ENCODE measurements around the gene PPP2R2D.
"Not testable (repeated sequence)": the region's sequence is repeated elsewhere in the genome, so short reads cannot be mapped to it uniquely, and the experiment has no call there.

The PPP2R2D gene

DNA sequence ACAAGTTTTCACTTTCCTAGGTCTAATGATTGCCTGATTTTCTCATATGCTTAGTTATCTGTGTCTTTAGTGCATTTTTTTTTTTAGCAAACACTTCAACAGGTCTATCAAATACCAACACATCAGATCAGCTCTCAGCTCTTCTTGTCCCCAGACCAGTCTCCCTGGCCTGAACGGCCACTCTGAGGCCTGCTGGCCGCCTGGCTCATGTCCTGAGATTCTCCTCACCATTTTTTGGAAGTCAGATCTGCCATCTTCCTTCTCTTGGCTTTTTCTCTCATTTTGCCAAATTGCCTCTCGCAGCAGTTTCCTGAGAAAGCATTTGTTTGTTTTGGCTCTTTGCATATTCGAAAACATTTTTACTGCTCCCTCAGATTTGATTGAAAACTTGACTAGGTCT is 29.3 kb downstream of the PPP2R2D start:
- no peak for DNase-seq

DNA sequence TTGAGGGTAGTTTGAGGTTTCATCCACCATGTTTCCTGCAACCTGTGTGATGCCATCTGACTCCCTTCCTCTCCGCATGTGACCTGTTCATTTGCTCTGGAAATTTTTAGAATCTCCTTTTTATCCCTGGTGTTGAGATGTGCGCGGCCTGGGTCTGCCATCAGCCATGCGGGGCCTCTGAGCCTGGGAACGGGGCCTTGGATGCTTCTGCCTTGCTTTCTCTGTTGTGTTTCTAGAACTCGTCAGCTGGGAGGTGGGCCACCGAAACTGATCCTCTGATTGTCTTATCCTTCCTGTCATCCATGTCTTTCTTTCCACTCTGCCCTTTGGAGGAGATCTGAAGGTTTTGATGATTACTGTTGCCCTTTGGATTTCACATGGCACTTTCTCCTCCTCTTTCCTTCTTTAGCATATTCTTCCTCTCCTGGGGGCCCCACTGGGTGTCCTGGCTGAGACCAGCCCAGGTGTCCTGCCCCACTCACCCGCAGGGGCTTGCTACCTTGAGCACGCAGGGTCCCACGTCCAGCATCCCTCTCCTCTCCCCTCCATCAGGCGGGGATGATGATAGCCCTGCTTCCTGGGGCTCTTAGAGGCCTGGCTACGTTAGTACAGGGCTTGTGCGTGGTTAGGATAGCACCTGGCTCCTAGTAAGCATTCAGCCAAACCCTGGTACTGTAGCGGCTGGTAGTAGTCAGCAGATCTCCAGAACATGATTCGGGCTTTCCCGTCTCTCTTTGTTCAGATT is 29.9 kb downstream of the PPP2R2D start:
- DNase-seq: no peak

DNA sequence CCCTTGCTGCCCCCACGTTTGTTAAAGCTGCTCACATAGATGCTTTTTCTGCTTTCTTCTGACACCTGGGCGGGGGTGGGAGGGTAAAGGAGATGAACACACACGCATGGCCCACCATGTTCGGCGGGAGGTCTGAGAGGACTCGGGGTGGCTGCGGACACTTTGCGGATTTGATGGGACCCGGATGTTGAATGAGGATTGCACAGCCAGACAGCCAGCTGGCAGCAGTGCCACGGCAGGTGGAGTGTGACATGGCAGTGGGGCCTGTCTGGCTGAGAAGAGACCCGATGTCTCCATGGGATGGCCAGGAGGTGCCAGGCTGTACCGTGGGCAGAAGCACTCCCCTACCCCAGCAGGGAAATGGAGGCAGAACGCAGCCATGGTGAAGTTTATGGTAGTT is 31.2 kb downstream of the PPP2R2D start:
- no peak for DNase-seq

DNA sequence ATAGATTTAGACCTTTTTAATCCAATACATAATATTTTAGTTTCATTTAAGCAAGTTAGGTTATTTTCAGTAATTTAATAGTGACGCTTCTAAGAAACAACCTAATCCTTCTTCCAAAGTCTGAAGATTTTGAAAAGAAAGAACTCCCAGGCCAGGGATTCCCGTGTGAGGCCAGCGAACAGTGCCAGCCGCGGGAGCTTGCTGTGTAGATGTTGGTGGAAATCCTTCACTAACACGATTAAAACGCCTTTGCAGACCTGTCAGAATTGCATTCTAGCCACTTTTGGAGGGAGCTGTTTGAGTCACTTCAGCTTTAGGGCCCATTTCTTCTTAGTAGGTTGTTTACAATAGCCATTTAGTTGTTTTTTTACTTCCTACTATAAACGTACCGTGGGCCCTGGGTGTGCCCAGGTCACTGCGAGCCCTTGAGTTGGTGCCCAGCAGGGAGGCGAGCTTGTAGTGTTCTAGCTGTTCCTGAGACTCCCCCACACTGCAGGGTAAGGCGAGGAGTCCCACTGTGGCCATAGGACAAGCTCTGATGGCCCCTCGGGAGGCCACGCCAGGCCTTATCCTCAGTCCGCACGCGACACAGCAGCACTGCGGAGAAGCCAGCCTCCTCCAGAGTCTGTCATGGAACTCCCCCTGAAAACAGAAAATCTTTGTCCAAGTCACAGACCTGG is 32.3 kb downstream of the PPP2R2D start:
- no peak for DNase-seq

DNA sequence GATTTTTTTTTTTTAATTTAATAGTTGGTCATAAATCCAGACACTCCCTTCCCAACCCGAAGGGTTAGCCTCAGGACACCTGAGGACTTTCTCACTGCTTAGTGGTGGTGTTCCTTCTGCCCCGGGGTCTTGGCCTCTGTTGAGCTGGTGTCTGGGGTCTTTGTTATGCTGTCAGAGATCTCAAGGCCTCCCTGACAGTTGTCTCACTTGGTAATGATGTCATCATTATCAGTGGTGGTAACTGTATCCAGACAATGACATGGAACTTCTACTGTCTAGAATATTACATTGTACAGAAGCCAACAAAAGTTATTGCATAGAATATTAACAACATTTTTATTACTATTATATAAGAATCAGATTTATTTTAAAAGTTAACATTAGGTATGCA is 32.9 kb downstream of the PPP2R2D start:
- no peak for DNase-seq

DNA sequence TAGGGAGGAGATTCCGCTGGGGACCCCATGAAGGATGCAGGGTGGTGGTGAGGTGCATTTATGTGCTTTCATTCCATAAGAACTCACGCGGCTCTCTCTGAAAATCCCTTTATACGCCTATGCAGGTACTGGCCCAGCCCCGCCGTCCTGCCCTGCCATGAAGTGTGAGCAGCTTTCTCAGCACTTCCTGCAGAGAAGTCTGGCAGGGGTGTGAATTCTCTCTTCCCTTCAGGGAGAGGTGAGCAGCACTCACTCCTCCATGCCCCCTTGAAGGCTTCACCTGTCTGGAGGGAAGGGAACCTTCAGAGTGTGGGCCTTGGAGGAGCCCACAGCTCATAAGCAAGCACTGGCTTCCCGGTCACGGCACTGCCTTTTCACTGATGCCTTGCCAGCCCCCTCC is 34.0 kb downstream of the PPP2R2D start:
- DNase-seq: no peak

DNA sequence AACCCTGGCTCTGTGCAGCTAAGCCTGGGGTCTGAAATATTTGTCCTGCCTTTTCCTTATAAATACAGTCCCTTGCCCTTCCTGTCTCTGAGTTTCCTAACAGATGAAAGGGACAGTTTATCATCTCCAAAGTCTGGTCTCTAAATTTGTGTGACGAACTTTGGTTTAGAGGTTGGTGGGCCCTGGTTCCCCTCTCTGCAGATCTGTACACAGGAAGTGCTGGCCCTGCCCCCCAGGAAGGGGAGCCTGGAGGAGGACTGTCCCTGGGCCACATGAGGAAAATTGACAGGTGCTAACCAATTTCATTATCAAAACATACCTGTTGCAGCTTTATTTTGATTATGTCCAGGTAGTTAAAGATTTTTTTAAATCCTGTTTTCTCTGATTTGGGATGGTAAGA is 34.5 kb downstream of the PPP2R2D start:
- DNase-seq: no peak

DNA sequence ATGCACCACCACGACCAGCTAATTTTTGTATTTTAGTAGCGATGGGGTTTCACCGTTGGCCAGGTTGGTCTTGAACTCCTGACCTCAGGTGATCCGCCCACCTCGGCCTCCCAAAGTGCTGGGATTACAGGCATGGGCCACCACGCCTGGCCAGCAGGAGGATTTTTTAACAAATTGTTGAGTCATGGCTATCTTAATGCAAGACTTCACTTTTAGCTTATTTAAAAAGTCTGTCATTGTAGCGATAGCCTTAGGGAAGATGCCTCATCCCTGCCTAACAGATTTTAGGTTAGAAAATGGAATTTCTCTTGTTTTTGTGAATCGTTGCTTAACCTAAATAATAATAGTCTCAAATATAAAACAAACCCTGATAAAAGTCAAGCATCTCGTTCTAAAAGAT is 35.5 kb downstream of the PPP2R2D start:
- DNase-seq: no peak

DNA sequence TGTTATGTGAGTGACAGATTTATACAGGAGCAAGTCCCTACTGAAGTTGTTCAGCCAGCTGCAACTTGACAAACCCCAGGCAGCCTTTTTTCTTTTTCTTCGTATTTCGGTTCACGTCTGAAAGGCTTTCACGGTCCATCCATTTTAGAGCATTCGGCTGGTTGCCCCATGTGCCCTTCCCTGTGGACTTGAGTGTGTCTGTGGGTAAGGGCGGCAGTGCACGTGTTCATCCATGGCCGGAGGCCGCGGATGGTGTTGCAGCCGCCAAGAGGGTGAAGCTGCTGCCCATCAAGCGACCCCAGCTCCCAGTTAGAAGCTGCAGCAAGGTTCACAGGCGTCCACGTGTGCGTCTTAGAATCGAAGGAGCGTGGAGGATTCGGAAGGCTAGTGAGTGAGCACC is 35.9 kb downstream of the PPP2R2D start:
- DNase-seq: no peak

DNA sequence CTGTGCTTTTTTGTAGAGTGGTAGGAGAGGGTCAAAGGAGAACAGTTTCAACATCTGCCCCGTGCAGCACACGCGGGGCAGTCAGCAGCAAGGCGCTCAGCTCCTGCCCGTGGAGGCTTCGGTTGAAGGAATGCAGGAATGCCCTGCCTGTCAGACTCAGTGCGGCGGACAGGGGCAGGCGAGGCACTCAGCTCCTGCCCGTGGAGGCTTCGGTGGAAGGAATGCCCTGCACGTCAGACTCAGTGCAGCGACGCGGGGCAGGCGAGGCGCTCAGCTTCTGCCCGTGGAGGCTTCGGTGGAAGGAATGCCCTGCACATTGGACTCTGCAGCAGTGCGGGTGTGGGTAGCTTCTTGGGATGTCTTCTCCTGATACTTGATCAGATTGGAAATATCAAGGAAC is 37.0 kb downstream of the PPP2R2D start:
- DNase-seq: no peak

DNA sequence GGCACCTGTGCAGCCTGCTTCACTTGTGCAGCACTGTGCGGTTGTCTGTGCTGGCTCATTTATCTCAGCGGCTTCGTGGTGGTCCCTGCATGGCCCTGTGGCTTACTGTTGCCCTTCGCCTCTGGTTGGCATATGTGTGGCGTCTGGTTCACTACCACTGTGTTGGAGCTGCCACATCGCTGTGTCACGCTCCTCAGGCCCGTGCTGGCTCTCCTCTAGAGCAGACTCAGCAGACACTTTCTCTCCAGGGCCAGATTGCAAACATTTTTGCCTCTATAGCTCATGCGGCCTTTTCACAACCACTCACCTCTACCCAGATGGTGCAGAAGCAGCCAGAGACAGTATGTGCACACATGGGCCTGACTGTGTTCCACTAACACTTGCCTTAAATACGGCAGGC is 37.9 kb downstream of the PPP2R2D start:
- no peak for DNase-seq

DNA sequence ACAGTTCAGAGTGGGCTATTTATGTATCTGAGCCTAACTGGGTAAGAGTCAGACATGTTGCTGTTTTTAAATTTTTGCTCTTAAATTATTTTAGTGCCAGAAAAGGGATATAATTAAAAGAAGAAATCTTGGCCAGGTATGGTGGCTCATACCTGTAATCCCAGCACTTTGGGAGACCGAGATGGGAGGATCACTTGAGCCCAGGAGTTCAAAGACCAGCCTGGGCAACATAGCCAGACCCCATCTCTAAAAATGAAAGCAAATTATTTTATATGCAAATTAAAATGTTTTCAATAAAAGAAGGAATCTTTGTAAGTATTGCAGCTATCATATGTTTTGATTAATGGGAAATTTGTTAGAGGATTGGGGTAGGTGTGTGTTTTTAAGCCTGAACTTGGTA is 41.6 kb downstream of the PPP2R2D start:
- DNase-seq: no peak

DNA sequence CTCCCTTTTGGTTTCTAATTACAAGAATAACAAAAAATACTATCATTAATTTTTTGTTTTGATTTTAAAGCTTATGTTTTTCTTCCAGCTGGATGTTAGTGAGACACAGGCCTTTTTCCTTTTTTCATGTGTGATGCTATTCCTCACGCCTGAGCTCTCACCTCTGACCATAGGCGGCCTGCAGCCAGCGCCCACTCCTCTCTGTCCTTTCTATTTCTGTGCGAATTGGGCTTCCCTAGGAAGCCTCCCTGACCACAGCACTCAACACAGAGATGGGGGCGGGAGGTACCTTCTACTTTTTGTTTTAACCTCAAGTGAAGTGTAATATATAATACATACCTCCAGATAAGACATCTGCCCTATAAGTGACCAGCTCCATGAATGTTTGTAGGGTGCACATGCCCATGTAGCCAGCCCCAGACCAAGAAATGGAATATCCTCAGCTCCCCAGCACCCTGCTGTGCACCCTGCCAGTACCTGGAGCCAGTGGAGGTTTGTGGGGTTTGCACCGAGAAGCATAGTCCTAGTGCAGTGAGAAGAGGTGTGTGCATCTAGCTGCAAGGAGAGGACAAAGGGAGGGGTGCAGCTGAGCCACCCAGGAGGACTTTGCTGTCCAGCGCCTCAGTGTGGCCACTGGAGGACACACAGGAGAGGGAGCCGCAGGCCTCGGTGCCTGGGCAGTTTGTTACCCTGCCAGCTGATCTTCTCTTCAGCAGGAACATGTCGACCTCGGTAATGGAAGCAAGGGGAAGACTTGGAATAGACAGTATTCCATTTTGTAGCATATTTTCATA is 42.4 kb downstream of the PPP2R2D start:
- DNase-seq: no peak

DNA sequence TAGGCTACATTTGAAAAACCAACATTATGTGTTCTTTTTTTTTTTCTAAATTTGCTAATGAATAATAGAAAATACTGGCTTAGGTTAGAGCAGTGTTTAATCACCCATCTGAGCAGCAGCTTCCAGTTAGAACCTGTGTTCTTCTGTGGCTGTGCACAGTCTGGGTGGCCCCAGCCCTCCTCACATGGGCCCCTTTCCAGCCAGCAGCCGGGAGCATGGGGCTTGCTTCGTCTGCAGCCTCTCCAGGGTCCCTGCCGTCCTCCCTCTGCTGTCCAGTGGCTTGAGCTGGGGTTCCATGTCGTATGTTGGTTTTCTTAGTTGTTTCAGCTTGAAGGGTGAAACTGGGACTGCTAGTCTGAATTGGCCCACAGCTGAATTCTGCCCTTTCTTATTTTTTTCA is 43.6 kb downstream of the PPP2R2D start:
- DNase-seq: no peak

DNA sequence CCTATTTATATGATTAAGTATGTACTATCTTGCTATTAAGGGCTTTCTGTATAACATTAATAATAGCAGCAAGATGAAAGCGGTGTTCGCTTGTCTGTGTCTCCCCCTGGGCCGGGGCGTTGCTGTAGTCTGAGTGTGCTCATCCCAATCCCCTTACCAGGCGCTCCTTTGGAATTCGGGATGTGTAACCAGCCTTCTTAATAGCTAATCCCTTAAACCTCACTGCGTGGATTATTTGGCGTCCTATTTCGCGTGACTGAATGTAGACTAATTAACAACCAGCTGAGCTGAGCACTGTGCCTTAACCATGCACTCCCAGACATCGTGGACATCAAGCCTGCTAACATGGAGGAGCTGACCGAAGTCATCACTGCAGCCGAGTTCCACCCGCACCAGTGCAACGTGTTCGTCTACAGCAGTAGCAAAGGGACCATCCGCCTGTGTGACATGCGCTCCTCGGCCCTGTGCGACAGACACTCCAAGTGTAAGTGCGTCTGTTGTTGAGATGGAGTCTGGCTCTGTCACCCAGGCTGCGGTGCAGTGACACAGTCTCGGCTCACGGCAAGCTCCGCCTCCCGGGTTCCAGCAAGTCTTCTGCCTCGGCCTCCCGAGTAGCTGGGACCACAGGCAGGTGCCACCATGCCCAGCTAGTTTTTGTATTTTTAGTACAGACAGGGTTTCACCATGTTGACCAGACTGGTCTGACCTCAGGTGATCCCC is 44.3 kb downstream of the PPP2R2D start:
- DNase-seq: no peak

DNA sequence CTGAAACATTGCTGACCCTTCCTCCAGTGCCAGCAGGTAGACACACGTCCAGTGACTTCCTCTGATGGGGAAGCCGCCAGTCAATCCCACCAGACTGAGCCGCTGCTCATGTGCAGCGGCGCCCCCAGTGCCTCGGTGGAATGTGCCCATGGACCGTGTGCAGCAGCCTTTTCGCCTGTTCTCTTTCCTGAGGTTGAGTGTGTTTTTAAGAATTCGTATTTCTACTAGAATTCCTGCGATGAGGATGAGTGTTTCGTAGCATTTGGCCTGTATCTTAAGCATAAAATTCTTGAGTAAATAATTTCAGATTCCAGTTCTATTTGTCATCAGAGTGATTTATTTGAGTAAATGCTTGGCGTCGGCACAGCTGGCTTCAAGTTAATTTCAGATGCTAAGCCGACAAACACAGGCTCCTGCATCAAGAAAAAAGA is 45.5 kb downstream of the PPP2R2D start:
- DNase-seq: no peak

DNA sequence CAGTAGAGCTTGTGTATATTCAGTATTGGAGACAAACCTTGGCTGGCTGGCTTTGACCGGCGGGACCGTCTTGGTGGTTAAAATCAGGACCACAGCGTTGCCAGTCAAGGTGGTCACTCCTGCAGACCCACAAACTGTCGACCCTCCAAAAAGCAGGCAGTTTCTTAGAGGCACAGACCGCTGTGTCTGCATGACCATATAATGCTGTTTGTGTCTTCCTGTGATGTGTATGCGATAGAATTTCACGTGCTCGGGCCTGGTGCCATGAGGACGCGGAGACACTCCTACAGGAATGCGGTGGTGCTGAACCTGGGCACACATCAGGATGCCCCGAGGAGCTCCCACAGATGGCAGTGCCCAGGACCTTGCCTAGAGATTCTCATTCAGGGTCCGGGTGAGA is 46.1 kb downstream of the PPP2R2D start:
- DNase-seq: no peak

DNA sequence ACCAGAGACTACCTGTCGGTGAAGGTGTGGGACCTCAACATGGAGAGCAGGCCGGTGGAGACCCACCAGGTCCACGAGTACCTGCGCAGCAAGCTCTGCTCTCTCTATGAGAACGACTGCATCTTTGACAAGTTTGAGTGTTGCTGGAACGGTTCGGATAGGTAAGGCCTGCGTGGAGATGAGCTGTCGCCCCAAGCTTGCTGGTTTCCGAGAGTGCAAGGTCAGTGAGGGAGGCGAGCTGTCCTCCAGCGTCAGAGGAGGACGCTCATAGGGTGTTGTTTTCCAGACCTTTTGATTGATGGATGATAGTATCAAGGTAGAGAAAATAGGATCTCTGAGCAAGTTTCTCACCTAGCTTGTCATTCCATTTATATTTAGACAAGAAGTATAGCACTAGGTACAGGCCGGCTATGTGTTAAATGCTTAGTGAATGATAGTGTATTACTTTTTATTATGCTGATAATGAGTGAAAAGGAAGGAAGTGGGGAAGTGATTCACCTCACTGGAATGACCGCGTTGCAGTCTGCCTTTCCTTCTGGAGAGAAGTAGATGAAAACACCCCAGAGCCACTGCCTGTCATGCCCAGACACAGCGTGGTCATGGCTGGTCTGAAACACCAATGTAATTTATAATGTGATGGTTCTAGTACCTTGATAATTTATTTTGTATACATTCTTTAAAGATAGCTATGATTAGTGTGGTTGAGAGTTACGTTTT is 47.0 kb downstream of the PPP2R2D start:
- DNase-seq: no peak

DNA sequence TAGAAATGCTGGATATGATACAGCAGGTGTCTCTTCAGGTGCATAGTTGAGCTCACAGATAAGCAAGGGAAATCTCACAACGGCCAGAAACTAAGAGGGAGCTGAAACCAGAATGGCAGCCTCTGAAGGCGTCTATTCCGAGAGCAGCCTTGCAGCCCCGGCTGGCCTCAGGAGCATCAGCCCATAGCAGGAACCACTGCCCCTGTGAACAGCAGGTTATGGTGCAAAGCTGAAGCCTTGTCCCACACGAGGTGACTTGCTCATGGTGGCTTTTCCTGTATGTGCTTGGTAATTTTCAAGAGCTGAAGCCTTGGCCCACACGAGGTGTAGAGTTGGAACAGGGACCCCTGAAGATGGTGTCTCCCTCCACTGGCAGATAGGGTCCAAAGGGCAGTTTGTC is 47.7 kb downstream of the PPP2R2D start:
- DNase-seq: no peak

DNA sequence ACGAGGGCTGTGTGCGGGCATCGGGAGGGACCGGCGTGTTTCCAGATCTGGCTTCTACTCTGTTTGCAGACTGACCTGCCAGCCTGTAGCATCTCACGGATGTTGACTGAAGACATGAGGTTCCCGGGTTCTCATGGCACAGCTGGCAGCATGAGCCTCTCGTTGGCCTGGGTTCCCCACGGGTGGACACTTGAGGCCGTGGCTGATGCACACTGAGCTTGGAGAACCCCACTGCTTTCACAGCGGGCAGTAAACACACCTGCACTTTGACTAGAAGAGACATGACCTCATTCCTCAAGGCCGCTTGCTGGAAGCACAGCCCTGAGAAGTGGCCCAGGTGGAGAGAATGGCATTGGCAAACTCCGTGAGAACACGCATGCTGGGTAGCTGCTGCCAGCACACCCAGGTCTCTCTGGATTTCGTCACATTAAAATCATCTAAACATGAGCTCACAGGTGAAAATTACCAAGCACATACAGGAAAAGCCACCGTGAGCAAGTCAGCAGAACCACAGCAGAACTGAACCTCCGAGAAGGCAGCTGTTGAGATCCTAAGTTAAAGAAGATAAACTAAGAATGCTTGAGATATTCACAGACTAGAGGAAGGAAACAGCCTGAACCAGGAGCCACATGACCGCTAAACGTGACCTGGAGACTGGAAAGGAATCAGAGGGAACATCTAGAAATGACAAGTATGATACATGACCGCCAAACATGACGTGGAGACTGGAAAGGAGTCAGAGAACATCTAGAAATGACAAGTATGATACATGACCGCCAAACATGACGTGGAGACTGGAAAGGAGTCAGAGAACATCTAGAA is 48.4 kb downstream of the PPP2R2D start:
- DNase-seq: no peak

DNA sequence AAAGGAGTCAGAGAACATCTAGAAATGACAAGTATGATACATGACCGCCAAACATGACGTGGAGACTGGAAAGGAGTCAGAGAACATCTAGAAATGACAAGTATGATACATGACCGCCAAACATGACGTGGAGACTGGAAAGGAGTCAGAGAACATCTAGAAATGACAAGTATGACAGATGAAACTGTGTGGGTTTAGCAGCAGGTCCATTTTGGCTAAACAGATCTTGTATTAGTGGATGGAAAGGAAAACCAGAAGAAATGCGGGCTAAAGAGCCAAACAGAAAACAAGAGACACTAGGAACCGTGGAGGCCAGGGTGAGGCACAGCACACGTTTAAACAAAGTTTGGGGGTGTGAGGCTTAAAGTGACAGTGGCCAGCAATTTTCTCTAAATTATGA is 49.1 kb downstream of the PPP2R2D start:
- not testable (repeated sequence) for DNase-seq

Data from SHP77 treated with DMSO at 0.1 percent for 48 hours (cell line).